HG03442 (cell line): ENCODE measurements around the gene POLR1E.
A peak's percentile ranks its signal among the peaks of the same experiment; 100 is the strongest.

ENCODE experiments used
- ATAC-seq: cut with Tn5 transposase; IDR thresholded peaks from one replicate; pipeline ENCODE4 v1.9.1; 2021; ENCODE audit warnings: mild to moderate bottlenecking, moderate library complexity; ENCODE audit not compliant: unreplicated experiment

POLR1E gene

GRCh38 chr9:37531699-37532098, 46.0 kb downstream of the POLR1E start:
- ATAC-seq = peak; percentile 66

- ATAC-seq = no peak
Observed at GRCh38 chr9:37534412-37534811, 48.7 kb downstream of the POLR1E start.

DNA sequence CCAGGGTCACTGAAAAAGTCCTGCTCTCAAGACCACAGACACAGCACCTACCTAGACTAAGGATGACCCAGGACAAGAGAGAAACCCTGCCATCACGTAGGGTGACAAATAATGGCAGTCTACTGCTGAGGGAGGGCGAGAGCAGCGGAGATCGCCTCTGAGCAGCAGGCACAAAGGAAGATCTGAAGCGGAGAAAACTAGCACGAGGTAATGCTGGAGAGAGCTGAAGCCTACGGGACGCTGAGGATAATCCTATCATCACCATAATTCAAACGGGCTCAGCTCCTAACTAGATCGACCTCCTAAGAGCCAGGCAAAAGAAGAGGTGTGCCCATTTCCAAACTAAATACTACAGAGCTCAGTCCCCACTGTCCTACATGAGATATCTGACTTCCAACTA, 49.2 kb downstream of the POLR1E start:
- no peak for ATAC-seq

DNA sequence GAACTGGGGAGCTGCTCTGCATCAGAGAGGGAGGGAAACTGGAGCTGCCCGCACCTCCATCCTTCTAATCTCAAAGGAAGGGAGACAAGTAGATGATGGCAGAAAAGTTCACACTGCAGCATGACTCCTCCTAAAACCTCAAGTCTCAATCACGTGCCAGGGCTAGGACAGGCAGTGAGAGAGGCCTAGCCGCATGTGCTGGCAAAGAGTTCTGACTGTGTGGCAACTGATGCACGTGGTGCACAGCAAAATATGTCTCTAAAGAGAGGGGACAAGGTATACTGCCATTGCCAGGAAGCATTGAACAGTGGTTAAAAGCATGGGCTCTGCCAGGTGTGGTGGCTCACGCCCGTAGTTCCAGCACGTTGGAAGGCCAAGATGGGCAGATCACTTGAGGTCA, 52.4 kb downstream of the POLR1E start:
- no peak for ATAC-seq

DNA sequence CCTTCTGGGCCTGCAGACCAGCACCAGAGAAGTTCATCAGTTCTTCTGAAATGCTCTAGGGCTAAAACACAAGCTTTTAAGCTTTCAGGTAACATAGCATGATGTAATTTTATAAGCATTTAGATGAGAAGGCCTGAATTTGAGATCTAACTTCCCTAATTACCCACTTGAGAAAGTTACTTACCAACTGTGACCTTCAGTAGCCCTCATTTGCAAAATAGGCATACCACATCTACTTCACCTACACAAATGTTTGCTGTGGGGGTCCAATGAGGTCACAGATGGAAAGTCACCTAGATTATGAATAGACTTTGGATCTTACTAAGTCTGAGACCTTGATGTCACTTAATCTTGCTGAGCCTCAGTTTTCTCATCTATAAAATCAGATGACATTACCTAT, 53.9 kb downstream of the POLR1E start:
- ATAC-seq = no peak

- no peak for ATAC-seq
Observed at GRCh38 chr9:37540634-37541033, 54.9 kb downstream of the POLR1E start.

DNA sequence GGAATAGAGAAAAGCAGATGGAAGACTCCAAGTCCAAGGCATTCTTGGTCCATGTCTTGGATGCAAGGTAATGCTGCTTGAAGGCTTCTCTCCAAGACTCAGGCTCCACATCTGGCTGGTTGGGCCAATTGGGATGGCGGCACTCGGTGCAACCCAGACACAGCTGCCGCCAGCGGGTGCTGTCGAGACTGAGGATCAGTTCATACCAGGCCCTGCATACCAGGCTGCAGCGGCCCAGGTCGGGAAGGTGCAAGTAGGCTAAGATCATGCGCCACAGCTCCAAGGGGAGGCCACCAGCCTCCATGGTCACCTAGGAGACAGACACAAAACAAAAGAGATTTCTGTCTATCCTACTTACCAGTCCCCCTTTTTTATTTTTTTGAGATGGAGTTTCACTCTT, 55.7 kb downstream of the POLR1E start:
- ATAC-seq = no peak

DNA sequence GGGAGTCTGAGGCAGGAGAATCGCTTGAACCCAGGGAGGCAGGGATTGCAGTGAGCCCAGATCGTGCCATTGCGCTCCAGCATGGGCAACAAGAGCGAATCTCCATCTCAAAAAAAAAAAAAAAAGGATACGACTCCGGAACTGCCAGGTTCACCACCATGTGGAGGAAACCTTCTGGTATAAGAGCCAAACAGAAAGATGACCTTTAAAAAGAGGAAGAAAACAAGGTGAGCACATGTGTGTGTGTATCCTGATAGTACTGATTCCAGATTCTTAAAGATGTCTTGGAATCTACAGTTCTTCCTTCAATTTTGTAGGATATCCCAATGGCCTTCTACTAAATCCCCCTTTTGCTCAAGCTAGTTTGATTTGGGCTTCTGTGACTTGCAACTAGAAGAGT, 56.7 kb downstream of the POLR1E start:
- ATAC-seq = no peak

- no peak for ATAC-seq
Observed at GRCh38 chr9:37542895-37543294, 57.1 kb downstream of the POLR1E start.

DNA sequence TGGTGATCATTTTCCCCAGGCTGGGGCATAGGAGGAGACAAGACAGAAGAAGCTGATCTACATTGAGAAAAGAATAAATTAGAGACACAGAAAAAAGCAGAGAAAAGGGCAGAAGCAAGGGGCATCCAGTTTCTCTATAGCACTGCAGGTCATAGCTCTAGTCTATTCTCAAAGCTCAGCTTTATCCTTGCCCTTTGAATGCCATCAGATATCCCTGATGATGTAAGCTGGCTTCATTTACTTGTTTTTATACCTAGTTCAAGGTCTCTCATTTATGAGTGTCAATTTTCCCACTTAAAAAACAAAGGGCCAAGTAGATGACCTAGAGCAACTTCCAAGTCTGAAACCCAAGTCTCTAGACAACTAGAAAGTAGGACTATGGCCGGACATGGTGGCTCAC, 57.7 kb downstream of the POLR1E start:
- ATAC-seq = no peak

- no peak for ATAC-seq
Observed at GRCh38 chr9:37547328-37547878, 61.7 kb downstream of the POLR1E start.

DNA sequence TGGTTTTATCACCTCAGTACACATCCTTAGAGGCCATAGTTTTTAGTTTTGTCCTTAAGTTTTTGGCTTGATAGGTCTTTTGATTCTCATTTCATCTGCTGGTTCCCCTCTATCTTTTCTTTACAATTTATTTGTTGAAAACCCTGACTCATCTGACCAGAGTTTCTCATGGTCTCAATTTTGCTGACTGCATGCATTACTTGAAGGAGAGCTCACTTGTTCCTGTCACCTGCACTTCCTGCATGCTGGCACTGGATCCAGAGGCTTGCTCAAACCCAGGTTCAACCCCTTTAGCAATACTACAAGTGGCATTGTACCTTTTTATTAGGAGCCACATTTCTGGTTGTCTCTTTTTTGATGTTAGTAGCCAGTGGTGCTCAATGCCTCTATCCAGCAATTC, 63.8 kb downstream of the POLR1E start:
- ATAC-seq = no peak

GRCh38 chr9:37550781-37551180, 65.0 kb downstream of the POLR1E start:
- ATAC-seq = no peak

GRCh38 chr9:37551468-37551867, 65.7 kb downstream of the POLR1E start:
- ATAC-seq = no peak

GRCh38 chr9:37551888-37552287, 66.1 kb downstream of the POLR1E start:
- ATAC-seq = no peak
